Fibroblast of peridontal ligament (primary cell): ENCODE data around the gene ENDOV.
A peak's percentile ranks its signal among the peaks of the same experiment; 100 is the strongest.
"Not testable (repeated sequence)": the region's sequence is repeated elsewhere in the genome, so short reads cannot be mapped to it uniquely, and the experiment has no call there.

Experiments used
- DNase-seq: peaks from one replicate; pipeline ENCODE4 v3.0.0-alpha.2; 2010; ENCODE audit errors: extremely low read depth

Gene ENDOV

DNA sequence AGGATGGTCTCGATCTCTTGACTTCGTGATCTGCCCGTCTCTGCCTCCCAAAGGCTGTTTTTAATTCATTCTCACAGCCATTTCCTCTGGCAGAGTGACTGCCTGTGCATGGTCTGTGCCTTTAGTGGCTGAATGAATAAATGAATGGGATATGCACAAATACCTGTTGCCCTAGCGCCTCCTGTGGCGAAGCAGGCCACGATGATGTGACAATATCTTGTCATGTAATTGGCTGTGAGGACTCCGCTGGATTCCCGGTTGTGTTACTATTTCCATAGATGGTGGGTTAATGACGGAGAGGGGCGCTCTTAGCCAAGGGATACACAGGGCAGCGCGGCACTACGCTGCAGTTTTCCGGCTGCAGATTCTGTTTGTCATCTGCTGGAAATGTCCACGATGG is 26.8 kb upstream of the ENDOV start:
- no peak for DNase-seq

DNA sequence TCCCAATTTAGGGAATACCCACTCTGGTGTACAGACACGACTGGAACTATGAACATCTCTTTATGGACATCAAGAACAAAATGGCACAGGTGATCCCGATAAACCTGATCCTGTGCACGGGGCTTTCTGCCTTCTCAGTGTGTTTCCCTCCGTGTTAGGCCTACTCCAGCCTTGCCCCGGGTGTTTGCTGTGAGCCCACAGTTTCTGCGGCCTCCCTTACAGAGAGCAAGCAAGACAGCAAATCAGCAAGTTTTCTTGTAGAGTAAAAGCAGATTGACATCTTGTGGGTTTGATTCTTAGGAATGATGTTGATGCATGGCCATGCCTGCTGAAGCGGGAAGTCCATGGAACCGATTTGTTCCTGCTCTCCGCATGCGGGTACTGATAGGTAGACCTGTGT is 26.4 kb upstream of the ENDOV start:
- no peak for DNase-seq

DNA sequence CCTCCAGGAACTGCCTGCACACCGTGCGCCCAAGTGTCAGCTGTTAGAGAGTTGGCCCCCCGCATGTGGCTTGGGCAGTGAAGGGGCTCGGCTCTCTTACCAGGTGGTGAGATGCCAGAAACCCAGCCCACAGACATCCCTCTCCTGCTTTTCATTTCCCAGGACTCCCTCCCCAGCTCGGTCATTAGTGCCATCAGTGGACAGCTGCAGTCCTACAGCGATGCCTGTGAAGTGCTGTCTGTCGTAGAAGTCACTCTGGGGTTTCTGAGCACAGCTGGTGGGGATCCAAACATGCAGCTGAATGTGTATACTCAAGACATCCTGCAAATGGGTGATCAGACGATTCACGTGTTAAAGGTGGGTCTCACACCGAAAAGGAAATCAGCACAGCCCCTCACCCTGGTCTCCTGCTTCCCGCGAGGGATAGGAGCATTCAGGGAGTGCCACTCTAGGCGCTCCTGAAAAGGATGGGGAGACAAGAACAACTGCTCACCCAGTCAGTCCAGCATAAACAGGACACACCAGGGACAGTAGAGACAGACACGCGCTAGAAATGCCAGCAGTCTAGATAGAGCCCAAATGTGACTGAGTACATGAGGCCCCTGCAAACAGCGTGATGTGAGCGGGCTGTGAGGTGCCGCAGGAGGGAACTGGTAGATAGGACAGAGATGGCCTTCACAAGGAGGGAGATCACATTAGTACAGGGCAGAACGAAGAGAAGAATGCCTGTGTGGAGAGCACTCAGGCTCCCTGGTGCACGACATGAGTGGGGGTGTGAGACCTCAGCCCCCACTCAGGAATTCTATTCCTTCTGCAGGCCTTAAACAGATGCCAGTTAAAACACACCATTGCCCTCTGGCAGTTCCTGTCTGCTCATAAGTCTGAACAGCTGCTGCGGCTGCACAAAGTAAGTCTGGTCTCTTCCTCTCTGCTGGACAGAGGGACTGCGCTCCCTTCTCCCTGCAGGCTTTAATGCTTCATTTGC is 25.7 kb upstream of the ENDOV start:
- no peak for DNase-seq

GRCh38 chr17:80393241-80393890 is 21.6 kb upstream of the ENDOV start:
- no peak for DNase-seq

DNA sequence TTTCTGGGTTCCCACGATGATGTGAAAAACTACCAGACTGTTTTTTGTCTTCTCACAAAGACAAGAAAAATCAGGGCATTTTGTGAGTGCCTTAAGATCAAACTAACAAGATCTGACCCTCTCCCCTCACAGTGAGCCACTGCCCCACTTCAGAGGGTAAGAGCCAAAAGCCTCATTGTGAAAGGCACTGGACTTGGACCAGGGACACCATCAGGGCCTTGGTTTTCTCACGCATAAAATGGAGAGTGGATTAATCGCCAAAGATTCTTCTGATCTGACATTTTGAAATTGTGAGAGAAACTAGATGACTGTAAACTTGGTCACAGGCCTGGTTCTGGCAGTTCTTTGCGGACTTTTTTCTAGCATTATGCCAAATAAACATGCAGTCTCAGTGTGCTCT is 21.0 kb upstream of the ENDOV start:
- DNase-seq: no peak

DNA sequence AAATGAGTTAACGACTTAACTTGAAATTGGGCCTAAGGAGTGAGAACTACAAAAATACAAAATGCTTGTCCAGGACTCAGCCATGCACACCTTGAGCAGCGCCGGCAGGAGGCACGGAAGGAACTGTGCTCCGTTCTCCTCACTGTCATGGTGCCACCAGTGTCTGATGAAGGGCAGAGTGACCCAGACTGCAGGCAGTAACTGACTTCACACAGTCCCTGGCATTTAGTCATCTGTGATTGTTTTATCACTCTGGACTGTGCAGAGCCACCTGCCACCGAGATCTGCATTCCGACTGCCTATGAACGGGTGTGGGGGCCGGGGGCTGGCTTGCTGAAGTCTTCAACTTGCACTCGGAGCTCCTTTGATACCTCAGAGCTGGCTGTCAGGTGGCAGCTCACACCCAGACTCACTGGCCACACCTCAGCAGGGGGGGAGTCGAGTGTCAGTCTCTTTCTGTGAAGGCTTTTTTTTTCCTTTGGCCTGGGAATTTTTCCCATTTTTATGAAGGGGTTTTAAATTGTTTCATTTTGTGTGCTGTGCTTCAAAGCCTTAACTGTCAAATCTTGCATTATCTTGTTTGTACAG is 20.2 kb upstream of the ENDOV start:
- no peak for DNase-seq

DNA sequence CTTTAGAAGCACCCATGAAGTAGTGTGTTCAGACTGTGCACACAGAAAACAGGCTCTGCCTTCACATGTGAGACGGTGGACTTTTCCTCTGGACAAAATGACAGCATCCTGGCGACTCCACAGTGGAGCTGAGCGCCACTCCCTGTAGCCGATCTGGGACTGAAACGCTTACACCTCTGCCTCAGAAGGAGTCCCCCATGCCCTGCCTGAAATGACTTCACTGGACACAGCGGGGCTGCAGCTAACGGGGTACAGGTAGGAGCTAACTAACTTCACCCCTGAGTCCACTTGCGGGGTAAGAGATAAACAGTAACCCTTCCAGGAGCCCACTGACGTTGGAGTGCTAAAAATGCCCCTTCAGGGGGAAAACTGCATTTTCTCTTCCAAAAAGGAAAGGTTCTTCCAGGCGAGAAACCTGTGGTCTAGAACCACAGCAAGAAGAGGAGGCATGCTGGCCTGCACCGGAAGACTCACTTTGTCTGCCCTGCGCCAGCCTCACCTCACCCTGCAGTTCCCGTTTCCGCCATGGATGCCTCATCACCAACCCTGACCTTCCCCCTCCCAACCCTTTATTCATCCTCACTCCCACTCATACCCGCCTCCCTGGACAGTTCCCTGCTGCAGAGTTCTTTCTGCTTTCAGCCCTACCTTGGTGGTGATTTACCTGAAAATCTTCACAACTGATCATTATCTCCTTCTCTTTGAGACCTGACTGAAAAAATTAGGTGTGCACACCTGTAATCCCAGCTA is 19.4 kb upstream of the ENDOV start:
- no peak for DNase-seq

GRCh38 chr17:80396157-80397033 is 18.6 kb upstream of the ENDOV start:
- DNase-seq: no peak

- no peak for DNase-seq
Measured at GRCh38 chr17:80397034-80397387, 18.0 kb upstream of the ENDOV start.

- DNase-seq: no peak
Measured at GRCh38 chr17:80397686-80398085, 17.3 kb upstream of the ENDOV start.

DNA sequence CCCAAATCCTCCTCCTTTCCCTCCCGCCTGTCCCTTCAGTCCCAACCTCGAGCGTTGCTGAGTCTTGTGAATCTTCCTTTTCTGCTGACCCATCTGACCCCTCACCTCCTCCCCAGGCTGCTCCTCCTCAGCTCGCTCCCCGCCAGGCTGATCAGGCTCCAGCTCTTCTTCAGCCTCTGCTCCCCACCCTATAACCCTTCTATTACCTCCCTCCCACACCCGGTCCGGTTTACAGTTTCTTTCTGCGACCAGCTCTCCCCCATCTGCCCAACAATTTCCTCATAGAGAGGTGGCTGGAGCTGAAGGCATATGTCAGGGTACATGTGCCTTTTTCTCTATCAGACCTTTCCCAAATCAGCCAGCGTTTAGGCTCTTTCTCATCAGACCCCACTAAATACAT is 13.9 kb upstream of the ENDOV start:
- DNase-seq: not testable (repeated sequence)

GRCh38 chr17:80402102-80402501 is 12.9 kb upstream of the ENDOV start:
- not testable (repeated sequence) for DNase-seq

DNA sequence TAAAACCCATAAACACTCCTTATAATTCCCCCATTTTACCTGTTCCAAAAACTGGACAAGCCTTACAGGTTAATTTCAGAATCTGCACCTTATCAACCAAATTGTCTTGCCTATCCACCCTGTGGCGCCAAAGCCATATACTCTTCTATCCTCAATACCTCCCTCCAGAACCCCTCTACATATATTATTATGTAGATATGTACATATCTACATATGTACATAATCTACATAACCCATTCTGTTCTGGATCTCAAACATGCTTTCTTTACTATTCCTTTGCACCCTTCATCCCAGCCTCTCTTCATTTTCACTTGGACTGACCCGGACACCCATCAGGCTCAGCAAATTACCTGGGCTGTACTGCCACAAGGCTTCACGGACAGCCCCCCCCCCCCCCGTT is 12.0 kb upstream of the ENDOV start:
- DNase-seq: no peak

- DNase-seq: no peak
Measured at GRCh38 chr17:80406146-80406545, 8.8 kb upstream of the ENDOV start.

DNA sequence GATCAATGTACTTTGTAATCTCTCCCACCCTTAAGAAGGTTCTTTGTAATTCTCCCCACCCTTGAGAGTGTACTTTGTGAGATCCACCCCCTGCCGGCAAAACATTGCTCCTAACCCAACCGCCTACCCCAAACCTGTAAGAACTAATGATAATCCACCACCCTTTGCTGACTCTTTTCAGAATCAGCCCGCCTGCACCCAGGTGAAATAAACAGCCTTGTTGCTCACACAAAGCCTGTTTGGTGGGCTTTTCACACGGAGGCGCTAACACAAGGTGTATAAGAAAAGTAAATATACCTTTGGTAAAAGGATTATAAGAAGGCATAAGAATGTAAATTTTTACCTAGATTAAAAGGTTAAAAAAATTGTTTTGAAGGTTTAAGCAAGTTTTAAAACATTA is 7.0 kb upstream of the ENDOV start:
- not testable (repeated sequence) for DNase-seq

GRCh38 chr17:80408872-80409271 is 6.1 kb upstream of the ENDOV start:
- DNase-seq: no peak

DNA sequence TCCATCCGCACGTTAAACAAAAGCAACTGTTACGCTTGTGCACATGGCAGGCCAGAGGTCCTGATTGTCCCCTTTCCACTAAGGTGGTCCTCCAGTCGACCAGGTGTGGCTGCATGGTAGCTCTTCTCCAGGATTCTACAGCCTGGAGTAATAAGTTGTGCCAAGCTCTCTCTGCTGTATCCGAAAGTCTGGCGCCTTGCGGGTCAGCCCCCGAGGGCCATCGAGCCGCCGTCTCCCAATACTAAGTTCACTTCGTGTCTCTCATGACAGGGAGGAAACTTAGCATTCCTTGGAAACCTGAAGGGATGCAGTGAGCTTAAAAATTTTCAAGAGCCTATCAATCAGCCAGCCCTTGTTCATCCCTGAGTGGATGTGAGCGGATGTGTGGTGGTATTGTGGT is 5.3 kb upstream of the ENDOV start:
- no peak for DNase-seq

- DNase-seq: not testable (repeated sequence)
Measured at GRCh38 chr17:80410441-80411087, 4.4 kb upstream of the ENDOV start.

GRCh38 chr17:80413771-80414507 is 1.0 kb upstream of the ENDOV start:
- DNase-seq: no peak

- peak; percentile 8 for DNase-seq
Measured at GRCh38 chr17:80414508-80414802, 512 bp upstream of the ENDOV start.
